ENCODE measurements around the gene PCLAF. TPM values are rescaled to one million over a fixed set of nuclear protein-coding genes. Genes with fewer than 3 reads are reported as not detected.

Gene PCLAF
- total and polyA plus RNA-seq, 2 of the 13 experiments (the other 11 are each of a cell fraction or from before 2014, with no cell fraction given): 98.6 to 98.9 TPM

DNA sequence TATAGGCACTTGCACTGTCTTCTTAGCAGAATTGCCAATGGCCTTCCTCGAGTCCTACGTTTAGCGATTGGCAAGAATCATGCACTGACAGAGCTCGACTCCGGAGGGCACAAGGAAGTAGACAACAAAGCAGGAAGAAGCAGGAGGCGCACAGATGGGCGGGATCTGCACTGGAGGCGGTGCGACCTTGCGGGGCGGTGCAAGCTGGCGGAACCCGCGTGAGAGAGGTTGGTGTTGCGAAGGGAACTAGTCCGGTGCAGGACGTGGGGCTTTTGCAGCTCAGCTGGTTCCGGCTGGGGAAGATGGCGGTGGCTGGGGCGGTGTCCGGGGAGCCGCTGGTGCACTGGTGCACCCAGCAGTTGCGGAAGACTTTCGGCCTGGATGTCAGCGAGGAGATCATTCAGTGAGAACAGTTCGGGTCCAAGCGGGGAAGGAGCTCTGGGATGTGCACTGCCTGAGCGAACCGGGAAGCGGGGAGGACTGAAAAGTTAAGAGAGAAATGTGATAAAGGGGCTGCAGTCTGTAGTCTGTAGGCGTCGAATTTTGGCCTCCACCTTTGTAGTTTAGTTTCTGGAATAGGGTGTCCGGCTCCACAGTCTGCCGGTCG is 6.4 kb upstream of the PCLAF start, which contains the start of gene TRIP4 (continued):
- TF ChIP-seq, protein P1, sequence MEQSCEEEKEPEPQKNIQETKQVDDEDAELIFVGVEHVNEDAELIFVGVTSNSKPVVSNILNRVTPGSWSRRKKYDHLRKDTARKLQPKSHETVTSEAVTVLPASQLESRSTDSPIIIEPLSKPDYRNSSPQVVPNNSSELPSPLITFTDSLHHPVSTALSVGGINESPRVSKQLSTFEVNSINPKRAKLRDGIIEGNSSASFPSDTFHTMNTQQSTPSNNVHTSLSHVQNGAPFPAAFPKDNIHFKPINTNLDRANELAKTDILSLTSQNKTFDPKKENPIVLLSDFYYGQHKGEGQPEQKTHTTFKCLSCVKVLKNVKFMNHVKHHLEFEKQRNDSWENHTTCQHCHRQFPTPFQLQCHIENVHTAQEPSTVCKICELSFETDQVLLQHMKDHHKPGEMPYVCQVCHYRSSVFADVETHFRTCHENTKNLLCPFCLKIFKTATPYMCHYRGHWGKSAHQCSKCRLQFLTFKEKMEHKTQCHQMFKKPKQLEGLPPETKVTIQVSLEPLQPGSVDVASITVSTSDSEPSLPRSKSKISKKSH (CRISPR knock-in tag; IDR thresholded peaks at IDR 0.05; ENCODE audit: borderline replicate concordance): peak; percentile 95
- TF ChIP-seq ZNF781 (CRISPR knock-in tag; IDR thresholded peaks at IDR 0.05; ENCODE audit: borderline replicate concordance, not compliant biosample characterization): peak; percentile 84
- TF ChIP-seq, protein P2, sequence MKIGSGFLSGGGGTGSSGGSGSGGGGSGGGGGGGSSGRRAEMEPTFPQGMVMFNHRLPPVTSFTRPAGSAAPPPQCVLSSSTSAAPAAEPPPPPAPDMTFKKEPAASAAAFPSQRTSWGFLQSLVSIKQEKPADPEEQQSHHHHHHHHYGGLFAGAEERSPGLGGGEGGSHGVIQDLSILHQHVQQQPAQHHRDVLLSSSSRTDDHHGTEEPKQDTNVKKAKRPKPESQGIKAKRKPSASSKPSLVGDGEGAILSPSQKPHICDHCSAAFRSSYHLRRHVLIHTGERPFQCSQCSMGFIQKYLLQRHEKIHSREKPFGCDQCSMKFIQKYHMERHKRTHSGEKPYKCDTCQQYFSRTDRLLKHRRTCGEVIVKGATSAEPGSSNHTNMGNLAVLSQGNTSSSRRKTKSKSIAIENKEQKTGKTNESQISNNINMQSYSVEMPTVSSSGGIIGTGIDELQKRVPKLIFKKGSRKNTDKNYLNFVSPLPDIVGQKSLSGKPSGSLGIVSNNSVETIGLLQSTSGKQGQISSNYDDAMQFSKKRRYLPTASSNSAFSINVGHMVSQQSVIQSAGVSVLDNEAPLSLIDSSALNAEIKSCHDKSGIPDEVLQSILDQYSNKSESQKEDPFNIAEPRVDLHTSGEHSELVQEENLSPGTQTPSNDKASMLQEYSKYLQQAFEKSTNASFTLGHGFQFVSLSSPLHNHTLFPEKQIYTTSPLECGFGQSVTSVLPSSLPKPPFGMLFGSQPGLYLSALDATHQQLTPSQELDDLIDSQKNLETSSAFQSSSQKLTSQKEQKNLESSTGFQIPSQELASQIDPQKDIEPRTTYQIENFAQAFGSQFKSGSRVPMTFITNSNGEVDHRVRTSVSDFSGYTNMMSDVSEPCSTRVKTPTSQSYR (CRISPR knock-in tag; IDR thresholded peaks at IDR 0.05; ENCODE audit: borderline replicate concordance): peak; percentile 77
- peak; percentile 68 for TF ChIP-seq NFYC (CRISPR knock-in tag; IDR thresholded peaks at IDR 0.05)
- TF ChIP-seq ZNF337 (CRISPR knock-in tag; IDR thresholded peaks at IDR 0.05; ENCODE audit: borderline replicate concordance, low read depth): 0 out of 2 replicates have a peak, but pooled peaks have one; percentile 55
- no peak for TF ChIP-seq THYN1 (CRISPR knock-in tag; IDR thresholded peaks at IDR 0.05; ENCODE audit: borderline replicate concordance, low read depth)
- peak; percentile 91; the same call in 1 of the 2 replicates for TF ChIP-seq MEIS2 (CRISPR knock-in tag; IDR thresholded peaks at IDR 0.05)
- TF ChIP-seq ZSCAN31 (CRISPR knock-in tag; IDR thresholded peaks at IDR 0.05; ENCODE audit: low read depth): peak; percentile 91
- no peak for TF ChIP-seq MTF1 (CRISPR knock-in tag; IDR thresholded peaks at IDR 0.05)
- TF ChIP-seq, protein P3, sequence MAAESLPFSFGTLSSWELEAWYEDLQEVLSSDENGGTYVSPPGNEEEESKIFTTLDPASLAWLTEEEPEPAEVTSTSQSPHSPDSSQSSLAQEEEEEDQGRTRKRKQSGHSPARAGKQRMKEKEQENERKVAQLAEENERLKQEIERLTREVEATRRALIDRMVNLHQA (CRISPR knock-in tag; IDR thresholded peaks at IDR 0.05): peak; percentile 77; the same call in 1 of the 2 replicates
- TF ChIP-seq MED8 (CRISPR knock-in tag; IDR thresholded peaks at IDR 0.05; ENCODE audit: insufficient replicate concordance): peak; percentile 95
- TF ChIP-seq HHEX (CRISPR knock-in tag; IDR thresholded peaks at IDR 0.05): peak; percentile 47; the same call in 1 of the 2 replicates
- TF ChIP-seq AGO2 (optimal IDR thresholded peaks at IDR 0.05; ENCODE audit: low read depth, low read length): no peak
- TF ChIP-seq, protein P4, sequence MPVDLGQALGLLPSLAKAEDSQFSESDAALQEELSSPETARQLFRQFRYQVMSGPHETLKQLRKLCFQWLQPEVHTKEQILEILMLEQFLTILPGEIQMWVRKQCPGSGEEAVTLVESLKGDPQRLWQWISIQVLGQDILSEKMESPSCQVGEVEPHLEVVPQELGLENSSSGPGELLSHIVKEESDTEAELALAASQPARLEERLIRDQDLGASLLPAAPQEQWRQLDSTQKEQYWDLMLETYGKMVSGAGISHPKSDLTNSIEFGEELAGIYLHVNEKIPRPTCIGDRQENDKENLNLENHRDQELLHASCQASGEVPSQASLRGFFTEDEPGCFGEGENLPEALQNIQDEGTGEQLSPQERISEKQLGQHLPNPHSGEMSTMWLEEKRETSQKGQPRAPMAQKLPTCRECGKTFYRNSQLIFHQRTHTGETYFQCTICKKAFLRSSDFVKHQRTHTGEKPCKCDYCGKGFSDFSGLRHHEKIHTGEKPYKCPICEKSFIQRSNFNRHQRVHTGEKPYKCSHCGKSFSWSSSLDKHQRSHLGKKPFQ (CRISPR knock-in tag; IDR thresholded peaks at IDR 0.05; ENCODE audit: insufficient replicate concordance): peak; percentile 89
- TF ChIP-seq EZH2 (conservative IDR thresholded peaks at IDR 0.05; ENCODE audit: low read depth, low read length): no peak
- TF ChIP-seq ZNF34 (CRISPR knock-in tag; IDR thresholded peaks at IDR 0.05; ENCODE audit: borderline replicate concordance): peak; percentile 98
- peak; percentile 98 for TF ChIP-seq ZNF335 (CRISPR knock-in tag; IDR thresholded peaks at IDR 0.05)
- TF ChIP-seq ZSCAN12 (CRISPR knock-in tag; IDR thresholded peaks at IDR 0.05): peak; percentile 64; the same call in 1 of the 2 replicates
- peak; percentile 75; the same call in 1 of the 2 replicates for TF ChIP-seq CENPT (CRISPR knock-in tag; IDR thresholded peaks at IDR 0.05; ENCODE audit: low read depth)
- no peak for TF ChIP-seq NR3C1 (CRISPR knock-in tag; IDR thresholded peaks at IDR 0.05)
- peak; percentile 76; the same call in 1 of the 2 replicates for TF ChIP-seq HES4 (CRISPR knock-in tag; IDR thresholded peaks at IDR 0.05; ENCODE audit: borderline replicate concordance)
- TF ChIP-seq SMARCE1 (IDR thresholded peaks at IDR 0.05; ENCODE audit: borderline replicate concordance): no peak
- TF ChIP-seq ZNF567 (CRISPR knock-in tag; IDR thresholded peaks at IDR 0.05; ENCODE audit: borderline replicate concordance): peak; percentile 90; the same call in 1 of the 2 replicates
- TF ChIP-seq NKX3-1 (CRISPR knock-in tag; IDR thresholded peaks at IDR 0.05): peak; percentile 94

Measured in HepG2 (cell line).